Parathyroid adenoma (tissue), 2 donors: ENCODE data around the gene SCN2A.
A peak's percentile ranks its signal among the peaks of the same experiment; 100 is the strongest.

Source experiments
- H2AFZ ChIP-seq: fragments of 300-600 bp; sonication (generic); one replicate; pipeline ENCODE4 v1.7.0; 2017; ENCODE audit warnings: antibody characterized with exemption, mild to moderate bottlenecking
- H3K27ac ChIP-seq: fragments of 300-600 bp; sonication (generic); one replicate; pipeline ENCODE4 v1.7.0; 2017
- H3K27me3 ChIP-seq: fragments of 300-600 bp; sonication (generic); one replicate; pipeline ENCODE4 v1.7.0; 2017; ENCODE audit warnings: low read length; ENCODE audit not compliant: control insufficient read depth, insufficient read depth
- H3K36me3 ChIP-seq: fragments of 300-600 bp; sonication (generic); one replicate; pipeline ENCODE4 v1.7.0; 2017; ENCODE audit warnings: low read length; ENCODE audit not compliant: control insufficient read depth, insufficient read depth
- H3K4me1 ChIP-seq: fragments of 300-600 bp; sonication (generic); one replicate; pipeline ENCODE4 v1.7.0; 2017; ENCODE audit warnings: control low read depth
- H3K4me2 ChIP-seq: fragments of 300-600 bp; sonication (generic); one replicate; pipeline ENCODE4 v1.7.0; 2017; ENCODE audit warnings: low read length
- H3K4me3 ChIP-seq: fragments of 300-600 bp; sonication (generic); one replicate; pipeline ENCODE4 v1.7.0; 2017; ENCODE audit warnings: low read depth, low read length
- H3K79me2 ChIP-seq: fragments of 300-600 bp; sonication (generic); one replicate; pipeline ENCODE4 v1.7.0; 2017; ENCODE audit warnings: control low read depth
- H3K9ac ChIP-seq: fragments of 300-600 bp; sonication (generic); one replicate; pipeline ENCODE4 v1.7.0; 2017; ENCODE audit warnings: mild to moderate bottlenecking
- H3K9me3 ChIP-seq: fragments of 300-600 bp; sonication (generic); one replicate; pipeline ENCODE4 v1.7.0; 2017; ENCODE audit warnings: low read length; ENCODE audit not compliant: control insufficient read depth
- CTCF ChIP-seq: fragments of 300-600 bp; sonication (generic); IDR thresholded peaks from one replicate; pipeline ENCODE4 v1.7.0; 2017; ENCODE audit warnings: antibody characterized with exemption, mild to moderate bottlenecking
- donor health status: primary hyperparathyroidism.

Gene SCN2A

DNA sequence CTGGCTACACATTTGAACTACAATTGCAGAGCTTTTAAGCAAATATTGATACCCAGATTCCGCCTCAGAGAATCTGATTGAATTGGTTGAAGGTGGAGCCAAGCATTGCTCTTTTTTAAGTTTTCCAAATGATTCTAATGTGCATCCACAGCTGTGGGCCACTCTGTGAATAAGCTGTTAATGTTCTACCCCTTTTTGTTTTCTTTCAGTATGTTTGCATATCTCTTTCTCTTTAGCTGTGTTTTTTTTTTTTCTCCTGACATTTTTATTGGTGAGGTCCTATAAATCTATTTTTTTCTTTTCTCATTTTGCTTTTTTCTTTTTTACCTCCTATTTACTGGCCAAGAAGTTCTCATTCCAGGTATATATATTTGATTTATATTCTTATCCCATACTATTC lies 41.9 kb upstream of the SCN2A start:
- H2AFZ ChIP-seq = no peak overlapping the region
- no peaks in the 10 kb centered on the region for H3K9me3 ChIP-seq
- H3K27me3 ChIP-seq = no peaks in the 10 kb centered on the region
- H3K4me3 ChIP-seq = no peak overlapping the region
- H3K4me2 ChIP-seq = no peak overlapping the region
- H3K27ac ChIP-seq = no peak overlapping the region
- no peak overlapping the region for H3K9ac ChIP-seq
- no peaks in the 10 kb centered on the region for H3K79me2 ChIP-seq
- no peaks in the 10 kb centered on the region for H3K36me3 ChIP-seq
- H3K4me1 ChIP-seq = no peaks in the 10 kb centered on the region
- no peak for TF ChIP-seq CTCF

GRCh38 chr2:165198181-165198580 lies 41.0 kb upstream of the SCN2A start:
- Histone ChIP-seq H3K4me3 (no peak overlapping the region), H3K4me2 (no peak overlapping the region), H3K27me3 (no peaks in the 10 kb centered on the region), H3K9me3 (no peaks in the 10 kb centered on the region), H3K9ac (no peak overlapping the region), H3K36me3 (no peaks in the 10 kb centered on the region), H2AFZ (no peak overlapping the region), H3K27ac (no peak overlapping the region), H3K4me1 (no peaks in the 10 kb centered on the region), H3K79me2 (no peaks in the 10 kb centered on the region)
- TF ChIP-seq CTCF = no peak

GRCh38 chr2:165202239-165202638 lies 37.0 kb upstream of the SCN2A start:
- no peak for TF ChIP-seq CTCF
- Histone ChIP-seq H3K27ac (no peak overlapping the region), H3K9me3 (no peaks in the 10 kb centered on the region), H3K4me3 (no peak overlapping the region), H3K27me3 (no peaks in the 10 kb centered on the region), H3K79me2 (no peaks in the 10 kb centered on the region), H3K36me3 (no peaks in the 10 kb centered on the region), H3K4me2 (no peak overlapping the region), H3K4me1 (no peaks in the 10 kb centered on the region), H2AFZ (no peak overlapping the region), H3K9ac (no peak overlapping the region)

DNA sequence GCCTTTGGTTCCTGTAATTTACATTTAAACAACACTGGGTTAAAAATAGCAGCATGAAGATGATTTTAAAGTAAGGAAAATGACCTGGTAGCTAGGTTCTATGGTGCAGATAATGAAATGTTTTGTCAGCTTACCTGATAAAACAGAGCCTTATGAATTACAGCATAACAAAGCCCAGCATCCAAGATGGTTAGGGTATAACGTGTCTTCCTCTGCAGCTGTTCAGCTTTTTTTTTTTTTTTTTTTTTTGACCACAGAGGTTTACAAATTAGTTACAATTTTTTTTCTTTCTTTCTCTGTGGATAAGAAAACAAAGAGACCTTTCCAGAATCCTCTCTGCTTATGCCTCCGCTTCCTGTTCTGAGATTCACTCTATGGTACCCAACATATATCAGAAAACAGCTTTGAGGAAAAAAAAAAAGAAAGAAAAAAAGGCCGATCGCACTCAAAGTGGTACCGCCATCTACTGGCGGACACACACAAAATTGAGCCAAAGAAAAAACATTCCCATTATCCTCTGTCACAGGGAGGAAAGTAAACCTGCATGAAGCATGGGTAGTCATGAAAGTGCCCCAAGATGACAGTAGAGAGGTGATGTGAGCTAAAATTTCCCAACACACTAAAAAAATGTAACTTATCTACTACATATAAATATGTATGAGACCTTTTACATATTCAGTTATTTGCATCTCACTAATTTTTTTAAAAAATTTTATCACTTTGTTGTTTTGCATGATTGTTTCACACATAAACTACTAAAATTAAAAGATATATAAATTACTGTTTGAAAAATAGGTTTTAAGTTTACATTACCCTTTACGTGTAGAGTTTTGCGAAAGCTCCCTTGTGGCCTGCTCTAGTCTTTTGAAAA lies 35.3 kb upstream of the SCN2A start, which contains the start of gene SCN3A:
TSS of gene SCN3A (minus strand) at position 362 of the 871 bp plus-strand sequence. CDS start 27,656 bp downstream, outside the sequence.
- H3K9ac ChIP-seq = no peak within 1 kb of the TSS
- H3K4me3 ChIP-seq = no peak within 1 kb of the TSS

More for the DNA sequence above, 35.3 kb upstream of the SCN2A start, which contains the start of gene SCN3A:
- TF ChIP-seq CTCF = peak; percentile 66
- H3K4me2 ChIP-seq = no peak within 1 kb of the TSS
- H3K79me2 ChIP-seq = no peaks in the 10 kb centered on the region
- no peaks in the 10 kb centered on the region for H3K27me3 ChIP-seq
- H3K36me3 ChIP-seq = no peaks in the 10 kb centered on the region
- H3K4me1 ChIP-seq = no peaks in the 10 kb centered on the region
- no peaks in the 10 kb centered on the region for H3K9me3 ChIP-seq
- no peak within 1 kb of the TSS for H2AFZ ChIP-seq
- no peak within 1 kb of the TSS for H3K27ac ChIP-seq
